ENCODE data around the gene MACIR. TPM values are rescaled to one million over a fixed set of nuclear protein-coding genes. Genes with fewer than 3 reads are reported as not detected.

Gene MACIR
- total RNA-seq, 4 donors from 2014 or later = 21.7 to 72.8 (median 47.7) TPM

DNA sequence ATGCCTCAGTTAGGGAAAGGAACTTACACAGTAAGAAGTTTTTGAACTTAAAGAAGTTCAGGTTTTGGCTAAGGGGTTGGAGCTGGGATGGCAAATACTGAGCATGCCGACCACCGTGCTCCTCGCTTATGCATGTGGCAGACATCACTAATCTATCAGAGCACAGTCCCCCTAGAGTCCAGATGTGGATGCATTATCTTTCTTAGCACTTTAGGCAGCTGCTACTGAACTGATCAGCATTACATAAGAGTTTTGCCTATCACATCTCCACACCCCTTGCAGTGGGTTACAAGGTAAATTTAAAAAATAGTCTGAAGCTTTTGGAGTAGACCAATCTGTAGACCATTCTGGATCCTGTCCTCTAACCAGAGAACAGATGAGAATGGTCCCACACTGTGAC, 22.4 kb downstream of the MACIR start:
- peaks cover 0 to 8% (median 2%) of the 10 kb centered on the region in 4 donors for H3K36me3 ChIP-seq
- H3K4me3 ChIP-seq = no peak overlapping the region
- in situ Hi-C loops (cut with MboI; ENCODE audit: low pct_ligation_motif_present in 1 of 4, low pct_unique_long_range_greater_than_20kb in 1 of 4, low sequenced_read_pairs in 3 of 4) (no loop called here), intact Hi-C loops (cut with DNase I; ENCODE audit: low total_unique reads) (no loop called here)
- no peaks in the 10 kb centered on the region for H3K9me3 ChIP-seq
- no peak overlapping the region for H3K27ac ChIP-seq
- WGBS, 2 donors (ENCODE audit: low coverage in 1 of 2) = 91% methylated on average over 3 of the region's 3 CpGs; no CpG with 5 or more reads in 1 of the 2 donors
- no peaks in the 10 kb centered on the region for H3K4me1 ChIP-seq
- no peaks in the 10 kb centered on the region for H3K27me3 ChIP-seq
- DNase-seq = no peak
- TF ChIP-seq EP300 (IDR thresholded peaks at IDR 0.05; ENCODE audit: low read depth) = no peak
- no peak for TF ChIP-seq CTCF (IDR thresholded peaks at IDR 0.05)
- no peak for TF ChIP-seq POLR2A (IDR thresholded peaks at IDR 0.05)
- no peak for TF ChIP-seq POLR2AphosphoS5 (IDR thresholded peaks at IDR 0.05)

- in situ Hi-C loops (cut with MboI; ENCODE audit: low pct_ligation_motif_present in 1 of 4, low pct_unique_long_range_greater_than_20kb in 1 of 4, low sequenced_read_pairs in 3 of 4) (no loop called here), intact Hi-C loops (cut with DNase I; ENCODE audit: low total_unique reads) (no loop called here)
- no peak for DNase-seq
- WGBS, 2 donors (ENCODE audit: low coverage in 1 of 2) = 79 to 82% methylated on average over 2 of the region's 2 CpGs
- TF ChIP-seq POLR2A (IDR thresholded peaks at IDR 0.05) (no peak), CTCF (IDR thresholded peaks at IDR 0.05) (no peak), EP300 (IDR thresholded peaks at IDR 0.05; ENCODE audit: low read depth) (no peak), POLR2AphosphoS5 (IDR thresholded peaks at IDR 0.05) (no peak)
- Histone ChIP-seq H3K4me1 (no peaks in the 10 kb centered on the region), H3K27me3 (no peaks in the 10 kb centered on the region), H3K36me3 (no peaks in the 10 kb centered on the region), H3K9me3 (no peaks in the 10 kb centered on the region), H3K4me3 (no peak overlapping the region), H3K27ac (no peak overlapping the region)
Measured at GRCh38 chr5:103283120-103283519, 24.6 kb downstream of the MACIR start.

DNA sequence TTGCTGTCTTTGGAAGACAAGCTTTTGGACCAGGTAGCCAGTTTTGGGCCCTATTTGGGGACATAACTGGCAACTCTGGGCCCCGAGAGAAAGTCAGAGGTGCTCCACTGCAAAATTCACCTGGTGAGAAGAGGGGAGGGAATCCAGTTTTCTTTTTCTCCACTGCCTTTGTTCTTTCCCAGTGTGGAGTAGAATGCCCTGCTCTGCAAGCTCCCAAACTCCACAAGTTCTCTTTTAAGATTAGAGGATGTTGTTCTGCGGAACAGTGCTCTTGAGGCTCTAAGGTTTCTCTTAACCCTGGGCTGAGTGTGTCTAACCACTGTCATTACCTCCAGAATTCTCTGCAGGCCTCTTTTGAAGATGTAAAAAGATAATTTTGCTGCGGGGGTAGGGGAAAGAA, 25.3 kb downstream of the MACIR start:
- 86 to 95% methylated on average over 2 to 3 of the region's 3 CpGs for WGBS, 2 donors (ENCODE audit: low coverage in 1 of 2)
- H3K27ac ChIP-seq = no peak overlapping the region

GRCh38 chr5:103286622-103287021, 28.1 kb downstream of the MACIR start:
- Histone ChIP-seq H3K27ac (no peak overlapping the region), H3K36me3 (no peaks in the 10 kb centered on the region), H3K4me3 (no peak overlapping the region), H3K27me3 (no peaks in the 10 kb centered on the region), H3K9me3 (no peaks in the 10 kb centered on the region), H3K4me1 (no peaks in the 10 kb centered on the region)
- intact Hi-C loops (cut with DNase I; ENCODE audit: low total_unique reads) (no loop called here), in situ Hi-C loops (cut with MboI; ENCODE audit: low pct_ligation_motif_present in 1 of 4, low pct_unique_long_range_greater_than_20kb in 1 of 4, low sequenced_read_pairs in 3 of 4) (no loop called here)
- WGBS, 2 donors (ENCODE audit: low coverage in 1 of 2) = 90 to 94% methylated on average over 3 of the region's 3 CpGs
- no peak for DNase-seq
- TF ChIP-seq EP300 (IDR thresholded peaks at IDR 0.05; ENCODE audit: low read depth) = no peak
- TF ChIP-seq POLR2A (IDR thresholded peaks at IDR 0.05) = no peak
- no peak for TF ChIP-seq POLR2AphosphoS5 (IDR thresholded peaks at IDR 0.05)
- TF ChIP-seq CTCF (IDR thresholded peaks at IDR 0.05) = no peak

More for the DNA sequence above, 25.3 kb downstream of the MACIR start:
- Histone ChIP-seq H3K4me1 (no peaks in the 10 kb centered on the region), H3K27me3 (no peaks in the 10 kb centered on the region), H3K36me3 (no peaks in the 10 kb centered on the region), H3K4me3 (no peak overlapping the region), H3K9me3 (no peaks in the 10 kb centered on the region)
- intact Hi-C loops (cut with DNase I; ENCODE audit: low total_unique reads) (no loop called here), in situ Hi-C loops (cut with MboI; ENCODE audit: low pct_ligation_motif_present in 1 of 4, low pct_unique_long_range_greater_than_20kb in 1 of 4, low sequenced_read_pairs in 3 of 4) (no loop called here)
- no peak for DNase-seq
- TF ChIP-seq CTCF (IDR thresholded peaks at IDR 0.05) (no peak), POLR2AphosphoS5 (IDR thresholded peaks at IDR 0.05) (no peak), POLR2A (IDR thresholded peaks at IDR 0.05) (no peak), EP300 (IDR thresholded peaks at IDR 0.05; ENCODE audit: low read depth) (no peak)
